IPS-18c (cell line): ENCODE results near the gene BLACAT1.

Source experiments
- H3K4me3 ChIP-seq: 2 replicates; pipeline ENCODE4 v1.7.0; 2013; ENCODE audit warnings: low read depth, mild to moderate bottlenecking, low read length, moderate library complexity; ENCODE audit not compliant: insufficient read depth
- H3K9me3 ChIP-seq: one replicate; pipeline ENCODE4 v1.6.1; 2013; ENCODE audit warnings: mild to moderate bottlenecking, low read length, moderate library complexity; ENCODE audit not compliant: control insufficient read depth, insufficient read depth

BLACAT1 gene

GRCh38 chr1:205472737-205473441 lies 17.0 kb upstream of the BLACAT1 start:
- no peaks in the 10 kb centered on the region for H3K9me3 ChIP-seq
- no peak overlapping the region for H3K4me3 ChIP-seq

GRCh38 chr1:205470131-205470530 lies 14.3 kb upstream of the BLACAT1 start:
- H3K4me3 ChIP-seq = no peak overlapping the region
- H3K9me3 ChIP-seq = no peaks in the 10 kb centered on the region

- no peak overlapping the region for H3K4me3 ChIP-seq
- H3K9me3 ChIP-seq = no peaks in the 10 kb centered on the region
These were observed 10.9 kb upstream of the BLACAT1 start for GRCh38 chr1:205466595-205467220.

- Histone ChIP-seq H3K9me3 (no peaks in the 10 kb centered on the region), H3K4me3 (no peak overlapping the region)
These were observed 9.5 kb upstream of the BLACAT1 start for GRCh38 chr1:205465392-205465791.

DNA sequence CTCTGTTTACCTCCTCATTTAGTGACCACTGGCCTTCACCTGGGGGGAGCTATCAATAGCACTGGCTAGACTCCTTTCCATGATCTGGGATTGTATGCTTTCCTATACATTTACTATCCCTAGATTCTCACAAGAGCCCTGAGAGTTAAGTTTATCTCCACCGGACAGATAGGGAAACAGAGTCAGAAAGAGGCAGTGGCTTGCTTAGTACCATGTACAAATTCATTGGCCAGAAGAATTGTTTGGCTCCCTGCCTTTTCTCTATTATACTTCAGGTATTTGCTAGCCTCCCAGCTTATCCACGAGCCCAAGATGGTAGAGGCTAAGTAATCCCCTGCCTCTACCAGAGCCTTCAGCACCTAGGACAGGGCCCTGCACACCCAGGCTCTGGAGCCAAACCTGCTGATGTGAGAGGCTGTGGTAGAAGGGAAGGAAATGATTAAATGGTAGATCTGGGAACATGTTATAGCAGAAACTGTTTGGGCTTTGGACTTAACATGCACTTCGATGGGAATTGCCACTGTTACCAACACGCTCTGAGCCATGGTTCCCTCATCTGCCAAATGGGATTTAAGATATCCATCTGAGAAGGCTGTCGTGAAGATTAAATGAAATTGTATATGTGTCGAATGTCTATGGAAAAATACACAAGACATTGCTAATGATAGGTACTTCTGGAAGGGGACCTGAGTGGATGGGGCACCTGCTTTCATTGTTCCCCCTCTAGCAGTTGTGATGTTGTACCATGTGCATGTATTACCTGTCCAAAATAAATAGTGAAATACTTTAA lies 3.1 kb upstream of the BLACAT1 start:
- Histone ChIP-seq H3K4me3 (no peak overlapping the region), H3K9me3 (no peaks in the 10 kb centered on the region)

GRCh38 chr1:205456868-205457745 lies 1.3 kb upstream of the BLACAT1 start:
- H3K4me3 ChIP-seq = peak overlapping the region; percentile 88
- no peaks in the 10 kb centered on the region for H3K9me3 ChIP-seq

DNA sequence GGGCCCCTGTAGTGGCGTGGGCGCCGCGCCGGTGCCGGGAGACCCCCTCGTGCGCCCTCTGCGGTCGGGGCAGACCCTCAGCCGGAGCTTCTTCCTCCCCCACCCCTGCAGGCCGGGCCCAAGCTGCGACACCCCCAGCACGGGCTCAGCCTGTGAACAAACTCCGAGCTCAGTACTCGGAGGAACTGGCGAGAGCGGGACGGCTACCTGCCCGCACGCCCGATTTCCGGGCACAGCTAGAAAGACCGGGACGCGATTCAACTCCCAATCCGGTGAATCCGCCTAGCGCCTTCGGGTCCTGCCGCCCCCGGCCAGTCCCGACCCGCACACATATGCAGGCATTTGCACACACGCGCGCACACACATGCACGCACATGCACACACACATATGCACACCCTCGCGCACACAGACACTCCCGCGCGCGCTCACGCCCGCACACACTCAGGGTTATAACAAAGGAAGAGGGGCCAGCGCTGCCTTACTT lies 580 bp upstream of the BLACAT1 start:
- Histone ChIP-seq H3K9me3 (no peaks in the 10 kb centered on the region), H3K4me3 (peak overlapping the region; percentile 88)

DNA sequence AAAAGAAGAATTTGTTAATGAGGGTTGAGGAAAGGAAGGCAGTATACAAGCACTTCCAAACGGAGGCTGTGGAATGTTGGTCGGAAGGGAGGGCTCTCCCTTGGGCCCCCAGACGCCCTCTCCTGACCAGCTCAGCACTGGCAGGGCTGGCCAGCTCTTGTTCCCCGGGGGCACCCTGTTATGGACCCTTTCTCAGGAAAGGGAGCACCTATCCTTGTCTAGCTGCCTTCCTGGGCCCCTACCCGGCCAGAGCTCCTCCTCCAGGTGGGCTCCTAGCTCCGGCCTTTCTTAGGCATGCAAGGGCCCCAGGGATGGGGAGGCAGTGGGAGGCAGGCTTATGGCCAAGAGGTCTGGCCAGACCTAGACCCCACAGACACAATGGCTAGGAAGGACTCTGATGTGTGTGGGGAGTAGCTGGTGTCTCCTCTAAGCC lies 926 bp downstream of the BLACAT1 start:
- H3K4me3 ChIP-seq = peak overlapping the region; percentile 88
- no peaks in the 10 kb centered on the region for H3K9me3 ChIP-seq

- H3K4me3 ChIP-seq = no peak overlapping the region
- no peaks in the 10 kb centered on the region for H3K9me3 ChIP-seq
These were observed 2.4 kb downstream of the BLACAT1 start for GRCh38 chr1:205453466-205453865.

DNA sequence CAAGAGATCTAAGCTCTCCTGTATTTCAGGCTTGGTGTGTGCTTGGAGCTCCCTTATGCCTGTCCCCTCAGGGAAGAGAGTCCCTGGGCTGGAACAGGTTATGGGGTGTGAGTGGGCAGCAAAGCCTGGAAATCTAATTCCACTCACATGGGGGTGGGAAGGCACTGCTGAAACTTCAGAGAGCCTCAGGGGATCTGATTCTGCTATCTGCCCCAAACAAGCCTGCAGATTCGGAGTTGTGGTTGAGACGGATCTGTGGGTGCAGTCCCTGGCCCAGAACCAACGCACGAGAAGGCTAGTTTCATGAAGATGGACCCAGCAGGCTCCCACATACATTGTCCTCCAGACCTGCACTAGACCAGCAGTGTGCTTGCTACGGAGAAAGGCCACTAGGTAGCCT lies 2.9 kb downstream of the BLACAT1 start:
- Histone ChIP-seq H3K4me3 (no peak overlapping the region), H3K9me3 (no peaks in the 10 kb centered on the region)

- Histone ChIP-seq H3K4me3 (no peak overlapping the region), H3K9me3 (no peaks in the 10 kb centered on the region)
These were observed 3.5 kb downstream of the BLACAT1 start for GRCh38 chr1:205452364-205452763.

GRCh38 chr1:205451759-205452164 lies 4.1 kb downstream of the BLACAT1 start:
- no peaks in the 10 kb centered on the region for H3K9me3 ChIP-seq
- no peak overlapping the region for H3K4me3 ChIP-seq

- Histone ChIP-seq H3K4me3 (0 out of 2 replicates have a peak overlapping the region, but pooled peaks have one; percentile 22), H3K9me3 (no peaks in the 10 kb centered on the region)
These were observed 4.6 kb downstream of the BLACAT1 start for GRCh38 chr1:205451202-205451601.

- Histone ChIP-seq H3K4me3 (0 out of 2 replicates have a peak overlapping the region, but pooled peaks have one; percentile 16), H3K9me3 (no peaks in the 10 kb centered on the region)
These were observed 5.4 kb downstream of the BLACAT1 start for GRCh38 chr1:205450448-205450847.

- Histone ChIP-seq H3K9me3 (no peaks in the 10 kb centered on the region), H3K4me3 (peak overlapping the region; percentile 42)
These were observed 5.9 kb downstream of the BLACAT1 start for GRCh38 chr1:205449750-205450443.

- H3K4me3 ChIP-seq = peak overlapping the region; percentile 42
These were observed 6.5 kb downstream of the BLACAT1 start for GRCh38 chr1:205449254-205449749.

More at GRCh38 chr1:205449254-205449749, 6.5 kb downstream of the BLACAT1 start:
- H3K9me3 ChIP-seq = no peaks in the 10 kb centered on the region
